K562 (cell line): Measurements from ENCODE around the gene CNOT10.

Experiments used
- BMI1 ChIP-seq: fragments of 150-350 bp; IDR thresholded peaks from 2 replicates; pipeline ENCODE4 v1.6.1; 2014; ENCODE audit warnings: low read length
- BRD4 ChIP-seq: fragments of 200-600 bp; sonication (generic); IDR thresholded peaks from 2 replicates; pipeline ENCODE4 v1.6.1; 2017; ENCODE audit warnings: inconsistent platforms
- CTCF ChIP-seq, 3 experiments: IDR thresholded peaks in 2 of 3; conservative IDR thresholded peaks in 1 of 3; 2 replicates each; pipeline ENCODE4 v1.5.1; 2011 to 2012; ENCODE audit warnings: low read length in 3 of 3, mild to moderate bottlenecking in 3 of 3, control low read depth in 2 of 3, improper control_type of control experiment in 1 of 3, inconsistent platforms in 1 of 3, low read depth in 1 of 3, mixed read lengths in 1 of 3, moderate library complexity in 1 of 3; ENCODE audit not compliant: insufficient read depth in 2 of 3
- EP400 ChIP-seq: fragments of 450-650 bp; IDR thresholded peaks from 2 replicates; pipeline ENCODE4 v1.6.1; 2017; ENCODE audit warnings: antibody characterized with exemption, mild to moderate bottlenecking, moderate library complexity
- MTA3 ChIP-seq: fragments of 450-650 bp; formaldehyde crosslinking; IDR thresholded peaks from 2 replicates; pipeline ENCODE4 v1.6.1; 2017; ENCODE audit warnings: mild to moderate bottlenecking, borderline replicate concordance
- POLR2A ChIP-seq: fragments of 450-650 bp; conservative IDR thresholded peaks from 2 replicates; pipeline ENCODE4 v1.6.1; 2016
- TAF7 ChIP-seq: fragments of 450-650 bp; IDR thresholded peaks from 2 replicates; pipeline ENCODE4 v1.6.1; 2016; ENCODE audit warnings: missing genetic modification characterization, missing compliant biosample characterization

GRCh38 chr3:32758375-32758753 is 73.4 kb downstream of the CNOT10 start:
- TF ChIP-seq CTCF (IDR thresholded peaks at IDR 0.05 in 2 of 3, conservative IDR thresholded peaks at IDR 0.05 in 1 of 3; ENCODE audit: insufficient read depth in 2 of 3, low read depth in 1 of 3, low read length in 3 of 3) (no peak), EP400 (no peak), BRD4 (no peak), MTA3 (no peak), BMI1 (no peak), TAF7 (tag) (no peak), POLR2A (no peak)
